NCI-H146 treated with DMSO at 0.1 percent for 48 hours (cell line): Measurements from ENCODE around the gene NEUROD2.

Experiments used
- DNase-seq: peaks from one replicate; lab custom pipeline; 2025; ENCODE audit not compliant: unreplicated experiment; lab: John Stamatoyannopoulos, UW

Gene NEUROD2

GRCh38 chr17:39607851-39608130 lies at the start of gene NEUROD2:
NEUROD2 (minus strand) TSS chr17:39607920; CDS start chr17:39606599, 1,321 bp downstream.
- no peak for DNase-seq

- DNase-seq, result no peak
These were observed 47.4 kb upstream of the NEUROD2 start for GRCh38 chr17:39655105-39655504.

GRCh38 chr17:39653662-39654331 lies 46.1 kb upstream of the NEUROD2 start:
- no peak for DNase-seq

- no peak for DNase-seq
These were observed 45.6 kb upstream of the NEUROD2 start for GRCh38 chr17:39653316-39653661.

- no peak for DNase-seq
These were observed 45.0 kb upstream of the NEUROD2 start for GRCh38 chr17:39652587-39653315.

GRCh38 chr17:39651923-39652586 lies 44.3 kb upstream of the NEUROD2 start:
- DNase-seq, result no peak

GRCh38 chr17:39650121-39650579 lies 42.4 kb upstream of the NEUROD2 start:
- peak; percentile 18 for DNase-seq

GRCh38 chr17:39648616-39649366 lies 41.1 kb upstream of the NEUROD2 start:
- DNase-seq, result no peak

- no peak for DNase-seq
These were observed 39.5 kb upstream of the NEUROD2 start for GRCh38 chr17:39647256-39647655.

- DNase-seq, result no peak
These were observed 35.6 kb upstream of the NEUROD2 start for GRCh38 chr17:39643271-39643670.

GRCh38 chr17:39642291-39643074 lies 34.8 kb upstream of the NEUROD2 start:
- no peak for DNase-seq

- no peak for DNase-seq
These were observed 34.2 kb upstream of the NEUROD2 start for GRCh38 chr17:39641883-39642282.

- no peak for DNase-seq
These were observed 33.4 kb upstream of the NEUROD2 start for GRCh38 chr17:39641097-39641496.

- no peak for DNase-seq
These were observed 32.9 kb upstream of the NEUROD2 start for GRCh38 chr17:39640591-39641031.

- DNase-seq, result no peak
These were observed 32.1 kb upstream of the NEUROD2 start for GRCh38 chr17:39639566-39640458.

GRCh38 chr17:39639043-39639442 lies 31.3 kb upstream of the NEUROD2 start:
- no peak for DNase-seq

- no peak for DNase-seq
These were observed 30.6 kb upstream of the NEUROD2 start for GRCh38 chr17:39638317-39638716.

- DNase-seq, result peak; percentile 29
These were observed 29.4 kb upstream of the NEUROD2 start, which contains the start of gene STARD3 for GRCh38 chr17:39636927-39637736. STARD3 (plus strand) TSS chr17:39637144; CDS start chr17:39653532, 16,388 bp downstream.

GRCh38 chr17:39636587-39636926 lies 28.8 kb upstream of the NEUROD2 start:
- DNase-seq, result no peak
